ENCODE measurements around the gene APP.

GRCh38 chr21:26164311-26164710, 6.3 kb downstream of the APP start:
- TF ChIP-seq POLR2A (IDR thresholded peaks at IDR 0.05; ENCODE audit: low read depth, low read length) (no peak), HDGF (IDR thresholded peaks at IDR 0.05) (no peak), SP1 (IDR thresholded peaks at IDR 0.05; ENCODE audit: low read depth, low read length) (no peak), GATAD2B (conservative IDR thresholded peaks at IDR 0.05; ENCODE audit: low read depth) (no peak), SRF (IDR thresholded peaks at IDR 0.05; ENCODE audit: low read depth in 2 of 2, low read length in 2 of 2) (no peak)
- TF ChIP-seq, protein P1, sequence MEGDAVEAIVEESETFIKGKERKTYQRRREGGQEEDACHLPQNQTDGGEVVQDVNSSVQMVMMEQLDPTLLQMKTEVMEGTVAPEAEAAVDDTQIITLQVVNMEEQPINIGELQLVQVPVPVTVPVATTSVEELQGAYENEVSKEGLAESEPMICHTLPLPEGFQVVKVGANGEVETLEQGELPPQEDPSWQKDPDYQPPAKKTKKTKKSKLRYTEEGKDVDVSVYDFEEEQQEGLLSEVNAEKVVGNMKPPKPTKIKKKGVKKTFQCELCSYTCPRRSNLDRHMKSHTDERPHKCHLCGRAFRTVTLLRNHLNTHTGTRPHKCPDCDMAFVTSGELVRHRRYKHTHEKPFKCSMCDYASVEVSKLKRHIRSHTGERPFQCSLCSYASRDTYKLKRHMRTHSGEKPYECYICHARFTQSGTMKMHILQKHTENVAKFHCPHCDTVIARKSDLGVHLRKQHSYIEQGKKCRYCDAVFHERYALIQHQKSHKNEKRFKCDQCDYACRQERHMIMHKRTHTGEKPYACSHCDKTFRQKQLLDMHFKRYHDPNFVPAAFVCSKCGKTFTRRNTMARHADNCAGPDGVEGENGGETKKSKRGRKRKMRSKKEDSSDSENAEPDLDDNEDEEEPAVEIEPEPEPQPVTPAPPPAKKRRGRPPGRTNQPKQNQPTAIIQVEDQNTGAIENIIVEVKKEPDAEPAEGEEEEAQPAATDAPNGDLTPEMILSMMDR (IDR thresholded peaks at IDR 0.05 in 2 of 3, conservative IDR thresholded peaks at IDR 0.05 in 1 of 3; ENCODE audit: control insufficient read depth in 2 of 3, extremely low read depth in 1 of 3, insufficient read depth in 1 of 3, low read depth in 3 of 3, low read length in 3 of 3): no peak

Measured in GM12878 (cell line).